HepG2 (cell line): Measurements from ENCODE around the gene KLKB1. TPM values are rescaled to one million over a fixed set of nuclear protein-coding genes. Genes with fewer than 3 reads are reported as not detected.

Experiments used
- ATAC-seq: fragments of 200-7000 bp; cut with Tn5 transposase; 3 replicates; pipeline ENCODE4 v1.9.1; 2020; ENCODE audit warnings: mild to moderate bottlenecking, moderate library complexity
- BruUV-seq: library from RNA; stranded (reverse); fragments of 400-500 nt; replicated peaks from 2 replicates; lab custom pipeline; 2021; lab: Mats Ljungman, UMichigan
- CTCF ChIA-PET: fragments of 300-600 bp; formaldehyde crosslinking; extraction: SDS; loops from one replicate; lab custom pipeline; 2021; ENCODE audit warnings: low total read pairs, inconsistent platforms, low intra/inter-chr PET ratio; lab: Yijun Ruan, JAX
- POLR2A ChIA-PET: fragments of 350-600 bp; sonication (Branson Sonifier 250); formaldehyde crosslinking; loops from one replicate; lab custom pipeline; 2020; ENCODE audit warnings: antibody characterized with exemption, inconsistent platforms; lab: Yijun Ruan, JAX
- DNase-seq: peaks from one replicate; pipeline ENCODE4 v3.0.0-alpha.2; 2015; ENCODE audit warnings: low spot score
- FAIRE-seq: peaks from 3 replicates; lab custom pipeline; 2011; peaks lifted over from hg19 to GRCh38; lab: Jason Lieb, UNC
- H2AFZ ChIP-seq: one replicate; pipeline ENCODE4 v1.6.1; 2011; ENCODE audit warnings: low read length, inconsistent platforms
- H3K27ac ChIP-seq: fragments of 300-600 bp; 3 replicates; pipeline ENCODE4 v1.8.0; 2011; ENCODE audit warnings: mixed run types, mild to moderate bottlenecking, mixed read lengths, low read length, inconsistent platforms; ENCODE audit not compliant: insufficient read depth; ENCODE audit errors: extremely low read length
- H3K27me3 ChIP-seq, 2 experiments: fragments of 200-600 bp in 1 of 2; 2 replicates in 1 of 2; 3 replicates in 1 of 2; pipeline versions ENCODE4 v1.6.0 to v1.8.0; 2011; ENCODE audit warnings: low read length in 2 of 2, mild to moderate bottlenecking in 2 of 2, moderate library complexity in 2 of 2, inconsistent platforms in 1 of 2; ENCODE audit not compliant: insufficient read depth in 2 of 2, control insufficient read depth in 1 of 2
- H3K36me3 ChIP-seq, 2 experiments: fragments of 200-600 bp in 1 of 2; replicated peaks in 1 of 2; 2 replicates in 1 of 2; 3 replicates in 1 of 2; pipeline versions ENCODE4 v1.5.1 to v1.8.0; 2011; ENCODE audit warnings: low read length in 2 of 2, inconsistent platforms in 1 of 2; ENCODE audit not compliant: insufficient read depth in 2 of 2, control insufficient read depth in 1 of 2
- H3K4me1 ChIP-seq: 2 replicates; pipeline ENCODE4 v1.5.1; 2012; ENCODE audit warnings: low read length, inconsistent platforms; ENCODE audit not compliant: insufficient read depth
- H3K4me2 ChIP-seq: 2 replicates; pipeline ENCODE4 v1.6.0; 2011; ENCODE audit warnings: low read depth, low read length, inconsistent platforms
- H3K4me3 ChIP-seq, 3 experiments: fragments of 200-600 bp in 1 of 3; sonication (generic), shearing (Covaris generic) in 1 of 3; replicated peaks in 1 of 3; 2 replicates each; pipeline ENCODE4 v1.5.1; 2011 to 2016; ENCODE audit warnings: low read length in 3 of 3, inconsistent platforms in 2 of 3, low read depth in 2 of 3, mild to moderate bottlenecking in 2 of 3, control low read depth in 1 of 3, mixed read lengths in 1 of 3; ENCODE audit not compliant: insufficient read depth in 1 of 3
- H3K79me2 ChIP-seq: one replicate; pipeline ENCODE4 v1.6.1; 2011; ENCODE audit warnings: low read length, inconsistent platforms; ENCODE audit not compliant: insufficient read depth
- H3K9ac ChIP-seq: 2 replicates; pipeline ENCODE4 v1.6.0; 2011; ENCODE audit warnings: mild to moderate bottlenecking, low read depth, low read length, inconsistent platforms; ENCODE audit not compliant: insufficient read depth
- H3K9me3 ChIP-seq: 2 replicates; pipeline ENCODE4 v1.5.1; 2012; ENCODE audit warnings: mild to moderate bottlenecking, low read length
- H4K20me1 ChIP-seq: 2 replicates; pipeline ENCODE4 v1.6.0; 2011; ENCODE audit warnings: inconsistent platforms, mild to moderate bottlenecking, low read length, moderate library complexity; ENCODE audit not compliant: insufficient read depth
- HNRNPLL ChIP-seq: fragments of 200-400 bp; formaldehyde crosslinking; IDR thresholded peaks from 2 replicates; pipeline ENCODE4 v1.6.1; 2017; ENCODE audit warnings: mild to moderate bottlenecking, low read depth, low read length; ENCODE audit not compliant: poor library complexity, severe bottlenecking
- PLRG1 ChIP-seq: fragments of 450-650 bp; conservative IDR thresholded peaks from 2 replicates; pipeline ENCODE4 v1.6.1; 2016
- PTBP1 ChIP-seq: fragments of 200-400 bp; formaldehyde crosslinking; IDR thresholded peaks from 2 replicates; pipeline ENCODE4 v1.6.1; 2018; ENCODE audit warnings: low read length, low read depth; ENCODE audit not compliant: poor library complexity, severe bottlenecking
- RFXAP ChIP-seq: sonication (generic); formaldehyde crosslinking; IDR thresholded peaks from 2 replicates; pipeline ENCODE4 v1.4.0; 2020; ENCODE audit warnings: missing genetic modification reagents, borderline replicate concordance
- SNAPC2 ChIP-seq: sonication (generic); formaldehyde crosslinking; IDR thresholded peaks from 2 replicates; pipeline ENCODE4 v1.8.1; 2022; ENCODE audit warnings: mild to moderate bottlenecking, missing genetic modification reagents
- TBP ChIP-seq: sonication (generic); formaldehyde crosslinking; IDR thresholded peaks from 2 replicates; pipeline ENCODE4 v1.5.0; 2020; ENCODE audit warnings: missing genetic modification reagents
- ZNF552 ChIP-seq: sonication (generic); formaldehyde crosslinking; IDR thresholded peaks from 2 replicates; pipeline ENCODE4 v1.9.0; 2022; ENCODE audit warnings: missing genetic modification reagents, mild to moderate bottlenecking, borderline replicate concordance
- WGBS: methylation state at CpG from one replicate; pipeline ENCODE4 v1.1.6; 2017; ENCODE audit warnings: low lambda C conversion rate; 5-methylcytosine and 5-hydroxymethylcytosine counted together
- in situ Hi-C: cut with HindIII; loops from 2 replicates; pipeline ENCODE4 v1.10.0; 2017; ENCODE audit warnings: low pct_unique_long_range_greater_than_20kb; ENCODE audit not compliant: extremely low pct_ligation_motif_present
- intact Hi-C: fragments of 100-400 bp; cut with micrococcal nuclease; formaldehyde crosslinking; loops from one replicate; pipeline ENCODE4 v1.10.0; 2022; ENCODE audit not compliant: unreplicated experiment
- polyA plus RNA-seq, 8 experiments: library from polyadenylated mRNA; depleted of rRNA in 3 of 8; stranded (reverse) in 7 of 8; unstranded in 1 of 8; fragments of >200 nt; fragmentation: Illumina TruSeq in 4 of 8; extraction: Trizol in 4 of 8; gene quantifications; 2 replicates each; pipeline versions ENCODE4 v1.2.1 to v1.2.3, GENCODE V29; 2011 to 2016; ENCODE audit warnings: low read depth in 4 of 8, missing spikeins in 1 of 8, mixed read lengths in 1 of 8; ENCODE audit not compliant: insufficient read depth in 1 of 8
- total RNA-seq, 5 experiments: library from RNA; depleted of rRNA; stranded (reverse); fragments of >200 nt; fragmentation: Illumina TruSeq; extraction: Trizol; gene quantifications; 2 replicates each; pipeline ENCODE4 v1.2.3, GENCODE V29; 2016; ENCODE audit warnings: low read depth in 1 of 5
- TF ChIP-seq, protein P1 (sequence below): sonication (generic); formaldehyde crosslinking; IDR thresholded peaks from 2 replicates; pipeline ENCODE4 v1.4.0; 2020; ENCODE audit warnings: missing genetic modification reagents

The KLKB1 gene
- total and polyA plus RNA-seq, 2 of the 13 experiments (the other 11 are each of a cell fraction or from before 2014, with no cell fraction given): 0.26 to 0.49 TPM

GRCh38 chr4:186203406-186203805, 23.9 kb upstream of the KLKB1 start:
- Histone ChIP-seq H3K4me1 (0 out of 2 replicates have a peak, but pooled peaks cover 5% of the 10 kb centered on the region), H3K9ac (no peak overlapping the region), H2AFZ (no peak overlapping the region), H3K27ac (no peak overlapping the region), H3K9me3 (no peaks in the 10 kb centered on the region; the same call in 1 of the 2 replicates), H3K4me3 (no peak overlapping the region), H3K27me3 (no peaks in the 10 kb centered on the region), H3K4me2 (no peak overlapping the region)
- ATAC-seq (no peak), DNase-seq (no peak), FAIRE-seq (no peak)
- POLR2A ChIA-PET: interaction anchor here (1.1 kb wide), 1 partner anchor 62 kb away, joined by 3 read pairs; no protein-coding TSS in a partner anchor
- in situ Hi-C loops: no loop called here
- BruUV-seq: no TSS peak
- 88% methylated on average over 12 of the region's 12 CpGs for WGBS
- TF ChIP-seq SNAPC2 (CRISPR knock-in tag) (no peak), ZNF552 (CRISPR knock-in tag) (no peak), TBP (CRISPR knock-in tag) (no peak), RFXAP (CRISPR knock-in tag) (no peak), PLRG1 (no peak)
- TF ChIP-seq, all 625 proteins: peak for 0
- H4K20me1 ChIP-seq: no peaks in the 10 kb centered on the region
- no peaks in the 10 kb centered on the region for H3K79me2 ChIP-seq
- CTCF ChIA-PET: no interaction called here
- intact Hi-C loops: loop anchor here (5.0 kb wide), 1 partner anchor 136 kb away; the partner anchor contains the start of gene TLR3
- no peaks in the 10 kb centered on the region for H3K36me3 ChIP-seq

GRCh38 chr4:186204103-186204559, 23.2 kb upstream of the KLKB1 start:
- 96% methylated on average over 45 of the region's 45 CpGs for WGBS
- Histone ChIP-seq H3K4me3 (no peak overlapping the region), H3K27me3 (no peaks in the 10 kb centered on the region), H3K36me3 (no peaks in the 10 kb centered on the region), H3K79me2 (no peaks in the 10 kb centered on the region), H3K4me2 (no peak overlapping the region), H3K9me3 (peaks cover 5% of the 10 kb centered on the region; the same call in 1 of the 2 replicates), H3K4me1 (0 out of 2 replicates have a peak, but pooled peaks cover 5% of the 10 kb centered on the region), H3K27ac (no peak overlapping the region), H3K9ac (no peak overlapping the region), H4K20me1 (no peaks in the 10 kb centered on the region), H2AFZ (no peak overlapping the region)
- ChIA-PET CTCF (no interaction called here), POLR2A (interaction anchor here (1.1 kb wide), 1 partner anchor 61 kb away, joined by 3 read pairs; no protein-coding TSS in a partner anchor)
- no peak for FAIRE-seq
- in situ Hi-C loops: no loop called here
- no peak for DNase-seq
- no TSS peak for BruUV-seq
- no peak for ATAC-seq
- TF ChIP-seq, protein P1, sequence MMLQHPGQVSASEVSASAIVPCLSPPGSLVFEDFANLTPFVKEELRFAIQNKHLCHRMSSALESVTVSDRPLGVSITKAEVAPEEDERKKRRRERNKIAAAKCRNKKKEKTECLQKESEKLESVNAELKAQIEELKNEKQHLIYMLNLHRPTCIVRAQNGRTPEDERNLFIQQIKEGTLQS (CRISPR knock-in tag): no peak
- TF ChIP-seq HNRNPLL: peak; percentile 58
- no peak for TF ChIP-seq PTBP1
- intact Hi-C loops: loop anchor here (5.0 kb wide), 1 partner anchor 137 kb away; the partner anchor contains the start of gene TLR3
